GM10847 (cell line): ENCODE results near the gene YAE1.

Source experiments
- POLR2A ChIP-seq: IDR thresholded peaks from 2 replicates; pipeline ENCODE4 v1.6.1; 2011; ENCODE audit not compliant: insufficient read length; ENCODE audit errors: extremely low read depth

YAE1 gene

GRCh38 chr7:39617005-39617404 lies 50.8 kb downstream of the YAE1 start:
- no peak for TF ChIP-seq POLR2A

GRCh38 chr7:39618868-39619267 lies 52.7 kb downstream of the YAE1 start:
- no peak for TF ChIP-seq POLR2A

- TF ChIP-seq POLR2A: no peak
Measured at GRCh38 chr7:39620486-39620885, 54.3 kb downstream of the YAE1 start.

GRCh38 chr7:39621261-39621660 lies 55.1 kb downstream of the YAE1 start:
- TF ChIP-seq POLR2A: no peak

GRCh38 chr7:39621784-39622411 lies 55.7 kb downstream of the YAE1 start:
- no peak for TF ChIP-seq POLR2A
